NT2/D1 (cell line): Measurements from ENCODE around the gene SFTPA2.

Source experiments
- SUZ12 ChIP-seq: IDR thresholded peaks from 2 replicates; pipeline ENCODE4 v1.6.1; 2011; ENCODE audit not compliant: insufficient read length, insufficient read depth; ENCODE audit errors: extremely low read depth
- YY1 ChIP-seq: IDR thresholded peaks from 2 replicates; pipeline ENCODE4 v1.6.1; 2011; ENCODE audit not compliant: insufficient read length, insufficient read depth

GRCh38 chr10:79561257-79561656 is 1.1 kb upstream of the SFTPA2 start:
- TF ChIP-seq SUZ12 (no peak), YY1 (no peak)
